ENCODE data around the gene CMIP.

The CMIP gene

GRCh38 chr16:81480606-81481206 lies 36.1 kb downstream of the CMIP start:
- DNase-seq (ENCODE audit: low spot score) = no peak

DNA sequence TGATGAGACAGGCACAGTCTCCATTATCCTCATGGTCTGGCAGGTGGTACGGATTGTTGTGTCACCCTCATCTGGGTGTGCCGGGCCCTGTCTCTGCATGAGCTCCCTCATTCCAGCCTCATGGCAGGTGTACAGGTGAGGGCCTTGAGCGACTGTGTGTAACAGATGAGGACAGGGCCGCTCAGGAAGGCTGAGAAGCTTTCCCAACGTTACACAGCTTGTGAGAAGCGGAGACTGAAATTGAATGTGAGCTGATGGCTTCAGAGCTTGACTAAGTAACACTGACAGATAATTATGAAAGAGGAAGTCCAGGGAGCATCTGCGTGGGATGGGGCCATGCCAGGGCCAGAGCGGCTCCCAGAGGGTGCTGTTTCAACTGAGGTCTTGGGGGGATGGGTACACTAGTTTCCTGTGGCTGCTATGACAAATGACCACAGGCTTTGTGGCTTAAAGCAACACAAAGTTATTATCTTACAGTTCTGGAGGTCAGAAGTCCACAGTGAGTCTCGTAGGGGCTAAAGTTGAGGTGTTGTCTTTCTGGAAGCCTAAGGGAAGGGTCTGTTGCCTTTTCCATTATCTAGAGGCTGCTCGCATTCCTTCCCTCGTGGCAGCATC lies 36.7 kb downstream of the CMIP start:
- no peak for DNase-seq (ENCODE audit: low spot score)

DNA sequence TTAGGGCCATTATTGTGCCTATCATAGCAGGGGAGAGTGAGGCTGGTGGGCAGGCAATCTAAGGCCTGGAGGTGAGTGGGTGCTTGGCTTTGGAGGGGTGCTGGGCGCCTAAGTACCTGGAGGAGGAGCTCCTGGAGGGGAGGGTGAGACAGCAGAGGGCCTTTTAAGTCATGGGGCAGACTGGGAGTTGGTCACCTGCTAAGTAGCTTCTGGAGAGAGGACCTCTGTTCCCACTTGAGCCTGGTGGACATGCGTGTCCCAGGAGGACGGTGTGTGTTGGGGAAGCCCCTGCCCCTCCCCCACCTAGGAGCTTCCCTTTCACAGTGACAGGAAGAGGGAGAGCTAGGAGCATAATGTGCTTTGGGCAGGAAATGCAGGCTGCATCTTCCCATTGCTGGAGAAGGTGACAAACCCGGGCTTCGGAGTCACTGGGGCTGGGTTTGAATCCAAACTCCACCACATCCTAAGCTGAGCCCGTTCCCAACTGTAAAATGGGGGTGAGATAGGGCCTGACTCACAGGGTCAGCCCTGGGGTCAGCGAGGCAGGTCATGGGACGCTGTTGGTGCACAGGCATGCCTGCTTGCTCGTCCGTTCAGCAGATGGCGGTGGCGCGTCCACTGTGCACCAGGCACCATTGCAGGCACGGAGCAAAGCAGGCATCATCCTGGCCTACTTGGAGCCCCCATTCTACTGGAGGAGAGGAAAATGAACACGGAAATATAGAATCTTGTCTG lies 37.9 kb downstream of the CMIP start:
- no peak for DNase-seq (ENCODE audit: low spot score)

DNA sequence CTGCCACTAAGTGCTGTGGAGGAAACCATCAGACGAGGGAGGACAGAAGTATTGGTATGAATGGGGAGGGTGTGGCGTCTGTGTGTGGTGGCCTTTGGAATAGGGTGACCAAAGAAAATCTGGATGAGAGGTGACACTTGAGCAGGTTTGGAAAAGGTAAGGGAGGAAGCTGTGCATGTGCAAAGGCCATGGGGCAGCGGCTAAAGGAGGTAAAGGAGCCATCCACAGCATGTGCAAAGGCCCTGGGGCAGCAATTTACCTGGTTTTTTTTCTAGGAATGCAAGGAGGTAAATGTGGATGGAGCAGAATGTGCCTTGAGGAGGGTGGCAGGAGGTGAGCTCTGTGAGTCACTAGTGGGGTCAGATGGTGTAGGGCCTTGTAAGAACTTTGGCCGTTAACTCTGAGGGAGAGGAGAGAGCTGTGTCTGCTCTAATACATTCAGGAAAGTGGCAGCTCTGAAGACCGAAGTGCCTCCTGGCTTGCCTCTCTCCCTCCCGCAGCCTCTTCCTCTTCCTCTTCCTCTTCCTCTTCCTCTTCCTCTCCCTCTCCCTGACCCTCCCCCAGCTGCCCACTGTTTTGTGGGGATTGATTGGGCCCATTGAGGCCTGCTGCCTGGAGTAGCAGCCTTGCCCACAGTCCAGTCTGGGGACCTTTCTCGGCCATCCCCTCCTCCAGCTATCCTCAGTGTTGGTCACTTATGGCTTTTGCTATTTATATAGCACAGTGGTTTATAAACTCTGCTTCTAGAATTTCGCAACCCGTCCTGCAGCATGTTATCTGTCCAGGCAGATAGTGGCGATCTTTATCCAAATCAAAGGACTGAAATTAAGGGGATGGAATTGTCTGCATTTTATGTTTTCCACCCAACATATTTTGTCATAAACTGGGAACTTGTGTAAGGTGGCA lies 38.7 kb downstream of the CMIP start:
- no peak for DNase-seq (ENCODE audit: low spot score)

DNA sequence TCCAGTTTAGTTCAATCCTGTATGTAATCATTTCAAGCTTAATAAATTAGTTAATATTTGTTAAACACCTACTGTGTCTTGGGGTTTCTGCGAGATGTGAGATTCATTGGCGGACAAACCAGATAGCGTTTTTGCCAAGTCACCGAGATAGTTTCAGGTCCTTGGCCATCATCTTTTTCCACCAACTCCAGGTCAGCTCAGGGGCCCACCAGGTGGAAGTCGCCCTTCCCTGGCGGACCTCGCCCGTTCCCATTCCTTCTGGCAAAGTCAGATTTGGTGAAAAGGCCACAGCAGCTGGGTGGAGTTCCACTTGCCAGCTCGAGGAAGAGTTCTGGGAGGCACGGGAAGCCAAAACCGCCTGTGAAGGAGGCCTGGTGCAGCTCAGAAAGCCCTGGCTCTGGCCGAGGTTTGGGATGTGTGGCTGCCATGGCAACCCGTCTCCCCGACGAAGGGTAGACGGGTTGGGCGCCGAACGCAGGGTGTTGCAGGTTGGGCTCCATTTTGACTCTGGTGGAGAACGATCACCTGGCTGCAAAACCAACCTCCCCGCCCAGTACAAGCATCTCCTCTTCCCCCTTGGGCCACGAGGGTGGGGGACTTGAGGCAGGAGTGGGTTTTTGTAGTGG lies 39.5 kb downstream of the CMIP start:
- no peak for DNase-seq (ENCODE audit: low spot score)

DNA sequence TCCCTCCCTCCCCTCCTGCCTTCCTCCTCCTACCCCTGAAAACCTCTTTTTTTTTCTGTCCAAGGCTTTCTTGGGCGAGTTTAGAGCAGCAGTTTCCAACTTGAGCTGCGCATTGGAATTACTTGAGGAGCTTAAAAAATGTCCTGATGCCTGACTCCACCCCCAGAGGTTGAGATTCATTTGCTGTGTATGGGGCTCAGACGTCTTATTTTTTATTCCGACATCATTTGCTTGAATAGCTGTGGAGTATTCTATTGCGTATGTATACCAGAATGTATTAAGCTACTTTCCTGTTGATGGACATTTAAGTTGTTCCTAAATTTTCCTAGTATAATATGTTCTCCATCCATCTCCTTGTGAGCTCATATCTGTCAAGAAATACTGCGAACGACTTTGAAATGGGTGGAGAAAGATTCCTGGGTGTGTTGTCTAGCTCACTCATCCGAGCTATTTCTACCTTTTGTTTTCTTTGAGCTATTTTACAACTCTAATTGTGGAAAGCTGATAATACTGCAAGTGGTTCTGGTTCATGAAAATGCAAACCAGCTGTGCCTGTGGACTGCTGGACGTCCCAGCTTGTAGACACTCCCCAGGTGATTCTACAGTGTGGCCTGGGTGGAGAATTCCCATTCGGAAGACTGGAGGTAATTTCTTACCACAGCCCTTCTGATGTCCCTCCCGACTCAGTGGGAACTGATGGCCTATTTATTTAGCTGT lies 40.5 kb downstream of the CMIP start:
- DNase-seq (ENCODE audit: low spot score) = no peak

DNA sequence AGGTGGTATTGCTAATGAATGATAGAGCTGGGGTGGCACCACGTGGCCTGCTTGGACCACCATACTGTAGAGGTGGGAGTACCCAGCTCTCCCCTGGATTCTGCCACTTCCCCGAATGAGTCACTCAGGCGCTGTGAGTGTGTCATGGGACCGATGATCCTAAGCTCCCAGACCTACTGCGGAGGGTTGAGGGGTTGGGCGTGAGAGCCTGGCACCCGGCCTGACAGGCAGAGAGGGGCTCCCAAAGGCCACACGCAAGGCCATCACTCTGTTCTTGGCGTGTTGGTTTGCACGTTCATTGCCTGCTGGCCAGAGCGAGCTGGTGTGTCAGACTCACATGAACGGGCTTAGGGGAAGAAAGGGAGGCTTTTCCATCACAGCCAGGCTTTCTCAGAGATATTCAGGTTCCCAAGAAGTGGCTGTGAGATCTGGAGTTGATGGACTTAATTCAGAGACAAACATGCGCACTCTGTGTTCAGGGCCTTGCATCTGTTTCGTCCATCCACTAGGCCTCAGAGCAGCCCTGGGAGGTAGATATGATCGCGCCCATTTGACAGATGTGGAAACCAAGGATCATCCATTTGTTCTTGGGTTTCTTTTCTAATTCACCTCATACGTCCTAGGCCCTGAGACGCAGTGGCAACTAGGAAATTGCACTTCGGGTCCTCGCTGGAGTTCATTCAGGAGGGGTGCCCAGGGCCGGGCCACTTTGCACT lies 41.4 kb downstream of the CMIP start:
- DNase-seq (ENCODE audit: low spot score) = no peak

GRCh38 chr16:81486540-81487061 lies 42.0 kb downstream of the CMIP start:
- peak; percentile 43 for DNase-seq (ENCODE audit: low spot score)

- no peak for DNase-seq (ENCODE audit: low spot score)
These were observed 42.7 kb downstream of the CMIP start for GRCh38 chr16:81487301-81487720.

GRCh38 chr16:81488687-81489411 lies 44.2 kb downstream of the CMIP start:
- no peak for DNase-seq (ENCODE audit: low spot score)

DNA sequence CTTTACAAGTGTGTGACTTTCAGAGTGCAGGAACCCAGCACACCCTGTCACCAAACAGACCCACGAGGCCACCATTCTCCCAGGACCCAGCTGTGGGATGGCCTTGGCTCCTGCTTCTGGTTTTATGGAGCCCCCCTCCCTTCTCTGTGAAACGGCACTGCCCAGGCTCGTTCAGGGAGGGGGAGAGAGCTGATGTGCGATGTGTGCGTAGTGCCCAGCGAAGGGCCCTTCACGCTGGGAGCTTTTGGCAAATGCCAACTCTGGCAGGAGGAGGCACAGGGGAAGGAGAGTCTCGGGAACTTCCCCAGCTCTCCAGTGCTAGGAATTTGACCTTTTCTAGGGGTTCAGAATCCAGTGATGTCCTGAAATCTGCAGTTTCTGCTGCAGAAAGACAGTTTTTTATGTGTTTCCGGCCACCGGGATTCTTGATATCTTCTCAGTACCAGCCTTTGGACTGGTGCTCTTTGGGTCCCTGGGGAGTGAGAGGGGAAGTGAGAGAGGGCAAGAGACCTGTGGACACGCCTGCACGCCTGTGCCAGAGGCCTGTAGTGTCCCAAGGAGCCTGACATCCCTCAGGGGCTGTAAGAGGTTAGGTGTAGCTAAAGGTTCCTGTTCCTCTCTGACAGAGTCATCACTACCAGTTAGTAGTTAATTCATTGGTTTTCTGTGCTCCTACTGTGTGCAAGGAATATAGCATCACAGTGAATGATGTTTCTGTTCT lies 45.1 kb downstream of the CMIP start:
- no peak for DNase-seq (ENCODE audit: low spot score)

DNA sequence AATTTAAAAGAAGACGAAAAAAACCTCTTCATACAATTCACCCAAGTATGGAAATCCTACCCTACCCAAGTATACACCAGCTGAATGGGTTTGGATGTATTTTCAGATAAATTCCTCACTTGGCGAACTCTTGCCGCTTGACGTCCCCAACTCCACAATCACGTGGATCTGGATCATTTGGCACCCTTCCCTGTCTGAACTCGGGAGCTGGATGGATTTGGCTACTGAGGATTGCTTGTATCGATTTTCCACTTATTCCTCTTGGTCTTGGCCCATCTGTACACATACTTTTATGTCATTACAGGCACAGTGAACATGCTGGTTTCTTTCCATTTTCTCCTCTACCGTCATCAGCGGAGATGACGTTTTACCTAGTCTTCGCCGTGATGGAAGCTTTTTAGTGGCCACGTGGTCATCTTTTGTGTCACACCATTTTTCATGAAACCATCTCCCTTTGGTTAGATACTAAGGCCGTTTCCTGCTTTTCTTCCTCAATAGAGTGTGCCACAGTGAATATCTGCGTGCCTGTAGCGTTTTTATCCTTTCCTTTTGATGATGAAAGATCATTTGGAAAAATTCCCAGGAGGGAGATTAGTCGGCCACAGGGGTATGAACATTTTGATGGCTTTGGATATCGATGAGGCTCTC lies 47.1 kb downstream of the CMIP start:
- DNase-seq (ENCODE audit: low spot score) = no peak

GRCh38 chr16:81492311-81492761 lies 47.7 kb downstream of the CMIP start:
- no peak for DNase-seq (ENCODE audit: low spot score)

DNA sequence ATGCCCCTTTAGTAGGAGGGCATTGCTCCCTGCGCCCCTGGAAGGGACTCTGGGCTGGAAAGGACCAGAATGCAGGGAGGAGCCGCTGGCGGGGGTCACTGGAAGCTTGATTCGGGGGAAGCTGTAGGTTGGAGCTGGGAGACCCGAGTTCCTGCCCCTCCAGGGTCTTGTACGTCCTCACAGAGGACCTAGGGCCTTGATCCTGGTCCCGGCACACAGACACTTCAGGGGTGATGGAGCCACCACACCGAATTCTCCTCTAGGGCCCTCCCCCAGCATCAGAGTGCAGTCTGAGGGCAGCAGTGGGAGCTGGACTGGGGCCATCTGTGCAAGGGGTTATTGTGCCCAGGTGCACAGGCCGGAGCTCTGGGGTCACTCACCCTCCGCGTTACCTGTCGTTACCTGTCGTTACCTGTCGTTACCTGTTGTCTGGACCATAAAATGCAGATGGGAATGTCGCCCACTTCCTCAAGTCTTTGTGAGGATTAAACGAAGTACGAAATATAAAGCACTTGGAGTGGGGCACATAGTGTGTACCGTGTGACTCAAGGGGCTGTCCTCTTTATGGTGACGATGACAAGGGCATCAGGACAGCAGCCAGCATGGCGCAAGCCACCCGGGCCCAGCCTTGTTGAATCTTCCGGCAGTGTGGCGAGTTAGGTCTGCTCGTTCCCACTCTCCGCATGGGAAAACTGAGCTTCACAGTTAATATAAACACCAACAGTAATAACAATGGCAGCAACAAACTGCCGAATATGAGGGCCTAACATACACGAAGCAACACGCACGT lies 48.6 kb downstream of the CMIP start:
- DNase-seq (ENCODE audit: low spot score) = no peak

DNA sequence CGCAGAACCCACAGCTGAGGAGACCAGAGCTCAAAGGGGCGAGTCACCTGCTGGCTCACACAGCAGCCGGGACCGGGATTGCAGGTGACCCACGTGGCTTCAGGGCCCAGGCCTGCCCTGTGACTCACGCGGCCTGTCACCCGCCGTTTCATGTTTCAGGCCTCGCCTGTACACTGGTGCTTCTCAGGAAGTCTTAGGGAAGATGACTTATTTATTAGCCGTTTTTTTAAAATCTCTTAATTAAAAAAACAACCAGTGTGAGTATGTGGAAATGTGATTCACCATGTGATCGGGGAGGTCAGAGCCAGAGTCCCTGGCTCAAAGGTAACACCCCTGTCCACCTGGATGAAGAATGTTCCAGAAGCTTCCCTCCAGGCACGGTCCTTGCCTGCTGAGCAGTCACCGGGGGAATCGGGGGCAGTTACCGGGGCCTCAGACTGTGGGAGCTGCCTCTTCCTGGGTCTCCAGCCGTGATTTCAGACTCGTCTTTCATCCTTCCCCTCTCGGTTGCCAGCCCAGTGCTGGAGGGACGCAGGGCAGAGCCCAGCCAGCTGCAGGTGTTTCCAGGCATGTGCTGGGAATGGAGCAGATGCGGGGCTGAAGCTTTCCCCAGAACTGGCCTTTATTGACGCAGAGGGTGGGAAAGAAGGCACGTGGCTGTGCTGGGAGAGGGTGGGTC lies 49.3 kb downstream of the CMIP start:
- no peak for DNase-seq (ENCODE audit: low spot score)

GRCh38 chr16:81494434-81494806 lies 49.8 kb downstream of the CMIP start:
- DNase-seq (ENCODE audit: low spot score) = no peak

GRCh38 chr16:81494888-81495287 lies 50.3 kb downstream of the CMIP start:
- no peak for DNase-seq (ENCODE audit: low spot score)
